DMS153 treated with DMSO at 0.1 percent for 48 hours (cell line): ENCODE measurements around the gene KIAA1328.

Experiments
- DNase-seq: peaks from one replicate; lab custom pipeline; 2025; ENCODE audit not compliant: unreplicated experiment; lab: John Stamatoyannopoulos, UW

The KIAA1328 gene

DNA sequence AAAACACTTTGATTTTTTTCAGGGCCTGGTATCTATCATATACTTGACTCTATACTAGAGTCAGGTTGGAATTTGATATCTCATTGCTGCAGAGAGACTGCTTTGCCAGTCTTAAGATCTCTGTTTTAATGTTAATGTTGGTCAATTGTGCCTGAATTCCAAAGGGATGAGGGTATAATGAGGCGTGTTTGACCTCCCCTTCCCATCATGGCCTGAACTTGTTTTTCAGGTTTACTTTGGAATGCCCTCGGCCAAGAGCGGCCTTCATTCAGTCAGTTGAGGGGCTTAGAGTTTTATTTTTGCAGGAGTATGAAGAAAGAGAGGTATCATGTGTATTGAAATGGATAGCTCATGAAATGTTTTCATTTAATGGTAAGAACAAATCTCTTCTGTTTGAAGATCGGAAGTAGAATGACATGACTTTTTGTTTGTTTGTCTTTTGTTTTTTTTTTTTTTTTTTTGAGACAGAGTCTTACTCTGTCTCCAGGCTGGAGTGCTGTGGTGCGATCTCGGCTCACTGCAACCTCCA lies 119.0 kb downstream of the KIAA1328 start:
- no peak for DNase-seq

DNA sequence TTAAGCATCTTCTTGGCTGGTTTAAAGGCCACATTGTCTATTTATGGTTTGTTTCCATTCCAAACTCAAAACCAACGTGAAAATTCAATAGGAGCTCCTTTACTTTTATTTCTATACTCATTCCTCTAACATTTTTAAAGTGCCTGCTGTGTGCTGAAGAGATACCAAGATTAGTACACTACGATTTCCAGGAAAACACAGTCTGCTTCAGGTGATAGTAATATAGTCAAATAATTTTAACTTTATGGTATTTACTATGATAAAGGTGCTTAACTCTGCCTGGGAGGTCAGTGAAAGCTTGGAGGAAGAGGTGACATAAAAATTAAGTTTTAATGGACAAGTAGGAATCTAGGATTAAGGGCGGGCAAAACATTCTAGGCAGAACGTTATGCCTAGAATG lies 121.4 kb downstream of the KIAA1328 start:
- no peak for DNase-seq

DNA sequence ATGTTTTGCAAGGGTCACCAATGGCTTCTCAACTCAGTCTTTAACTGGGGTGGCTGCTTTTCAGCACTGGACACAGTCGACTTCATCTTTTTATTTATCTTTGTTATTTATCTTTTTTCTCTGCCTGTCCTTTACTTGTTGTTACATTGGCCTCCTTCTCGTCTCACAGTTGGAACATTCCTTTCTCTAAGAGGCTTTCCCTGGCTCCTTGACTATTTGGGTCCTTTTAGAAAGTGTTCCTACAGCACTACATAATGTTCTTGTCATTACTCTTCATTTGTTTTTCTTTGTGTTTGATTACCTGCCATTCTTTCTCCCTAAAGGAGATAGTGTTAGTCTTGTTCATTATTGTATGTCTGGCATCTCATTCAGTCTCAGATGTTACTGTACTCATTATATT lies 122.0 kb downstream of the KIAA1328 start:
- DNase-seq: no peak

DNA sequence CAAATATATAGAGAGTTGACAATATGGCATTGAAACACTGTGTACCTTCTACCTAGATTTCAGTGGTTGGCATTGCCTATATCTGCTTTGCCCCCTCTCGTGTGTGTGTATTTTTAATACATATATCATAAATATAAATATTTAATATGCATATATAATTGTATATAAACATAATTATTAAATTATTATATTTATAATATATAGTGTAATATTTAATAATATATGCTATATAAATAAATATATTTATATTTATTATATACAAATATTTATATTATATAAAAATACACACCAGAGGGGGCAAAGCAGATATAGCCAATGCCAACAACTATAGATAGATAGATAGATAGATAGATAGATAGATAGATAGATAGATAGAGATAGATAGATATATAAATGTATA lies 124.1 kb downstream of the KIAA1328 start:
- DNase-seq: no peak

DNA sequence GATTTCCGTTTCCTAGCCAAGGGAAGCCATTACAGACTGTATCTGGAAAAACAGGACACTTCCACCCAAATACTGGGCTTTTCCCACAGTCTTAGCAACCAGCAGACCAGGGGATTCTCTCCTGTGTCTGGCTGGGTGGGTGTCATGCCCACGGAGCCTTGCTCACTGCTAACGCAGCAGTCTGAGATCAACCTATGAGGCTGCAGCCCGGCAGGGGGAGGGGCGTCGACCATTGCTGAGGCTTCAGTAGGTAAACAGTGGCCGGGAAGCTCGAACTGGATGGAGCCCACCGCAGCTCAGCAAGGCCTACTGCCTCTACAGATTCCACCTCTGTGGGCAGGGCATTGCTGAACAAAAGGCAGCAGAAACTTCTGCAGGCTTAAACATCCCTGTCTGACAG lies 131.1 kb downstream of the KIAA1328 start:
- DNase-seq: no peak

DNA sequence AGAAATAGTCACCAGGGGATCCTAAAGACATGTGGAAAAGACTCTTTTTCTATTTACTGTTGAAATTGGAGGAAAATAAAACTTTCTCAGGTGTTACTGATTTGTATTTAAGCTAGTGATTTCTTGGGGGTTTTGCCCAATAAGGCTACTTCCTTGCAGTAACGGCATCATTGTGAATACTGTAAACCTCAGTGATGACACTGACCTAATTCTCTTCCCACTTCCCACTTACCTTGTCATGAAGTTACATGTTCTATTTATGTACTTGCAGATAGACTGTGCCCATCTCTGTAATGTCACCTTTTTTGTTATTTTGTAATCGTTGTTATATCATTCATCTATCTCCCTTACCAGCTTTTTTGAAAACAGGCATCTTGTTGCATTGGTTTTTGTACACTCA lies 134.5 kb downstream of the KIAA1328 start:
- no peak for DNase-seq

DNA sequence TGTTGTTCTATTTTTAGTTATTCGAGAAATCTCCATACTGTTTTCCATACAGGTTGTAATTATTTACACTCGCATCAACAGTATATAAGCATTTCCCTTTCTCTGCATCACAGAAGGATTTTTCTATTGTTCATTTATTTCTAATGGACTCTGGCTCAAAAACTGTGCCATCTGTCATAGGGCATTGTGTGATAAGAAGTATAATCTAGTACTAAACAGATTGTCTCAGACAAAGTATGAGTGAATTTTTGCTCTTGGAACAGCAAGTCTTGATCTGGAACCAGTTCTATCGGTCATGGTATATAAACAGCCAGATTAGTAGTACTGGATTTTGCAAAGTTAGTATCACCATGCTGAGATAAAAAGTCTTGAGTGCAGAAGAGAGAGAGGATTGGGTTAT lies 145.8 kb downstream of the KIAA1328 start:
- DNase-seq: no peak

DNA sequence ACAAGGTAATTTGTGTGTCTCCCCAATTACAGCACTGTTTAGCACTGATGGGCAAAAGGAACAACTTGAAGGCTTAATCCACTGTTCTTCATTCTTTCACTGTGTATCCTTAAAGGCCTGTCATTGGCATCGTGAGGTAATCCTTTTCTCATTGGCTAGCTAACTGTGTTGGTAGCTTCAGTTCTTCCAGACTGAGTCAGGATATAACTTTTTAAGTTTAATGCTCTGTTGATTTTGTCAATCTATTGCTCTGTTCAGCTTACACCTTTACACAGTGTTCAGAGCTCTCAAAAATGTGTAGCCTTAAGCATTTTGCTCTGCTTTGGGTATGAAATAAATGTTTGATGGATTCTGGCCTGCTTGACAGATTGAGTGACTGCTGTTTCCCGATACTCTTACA lies 148.2 kb downstream of the KIAA1328 start:
- DNase-seq: no peak

DNA sequence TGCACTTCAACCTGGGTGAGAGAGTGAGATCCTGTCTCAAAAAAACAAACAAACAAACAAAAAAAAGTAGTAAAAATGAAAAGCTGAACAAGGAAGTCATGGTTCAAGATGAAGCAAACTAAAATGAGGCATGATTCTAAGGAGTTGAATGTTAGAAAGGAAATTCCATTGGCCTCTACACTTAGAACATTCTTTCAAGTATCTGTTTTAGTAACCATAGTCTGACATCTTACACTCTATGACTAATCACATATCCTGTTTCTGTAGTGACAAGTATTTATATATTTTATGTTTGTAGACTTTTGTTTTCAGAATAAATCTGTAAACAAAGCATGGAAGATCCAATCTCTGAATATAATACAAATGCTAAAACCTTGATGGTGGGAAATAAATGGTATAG lies 164.1 kb downstream of the KIAA1328 start:
- DNase-seq: no peak

DNA sequence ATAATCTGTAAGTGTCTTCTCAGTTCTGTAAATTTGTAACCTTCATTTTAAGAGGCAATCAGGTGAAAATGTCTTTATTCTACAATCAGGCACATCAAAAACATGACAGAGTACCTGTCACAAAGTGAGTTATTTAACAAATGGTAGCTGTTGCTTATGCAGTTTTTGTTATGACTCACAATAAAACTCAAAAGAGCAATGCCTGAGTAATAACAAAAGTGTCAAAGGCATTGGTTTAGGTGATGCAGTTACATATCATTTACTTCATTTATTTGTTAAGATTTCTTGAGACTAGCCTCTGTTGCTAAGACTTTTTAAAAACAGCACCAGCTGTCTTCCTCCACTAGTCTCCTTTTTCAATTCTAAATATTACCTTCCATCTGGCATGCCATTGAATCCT lies 177.8 kb downstream of the KIAA1328 start:
- no peak for DNase-seq

DNA sequence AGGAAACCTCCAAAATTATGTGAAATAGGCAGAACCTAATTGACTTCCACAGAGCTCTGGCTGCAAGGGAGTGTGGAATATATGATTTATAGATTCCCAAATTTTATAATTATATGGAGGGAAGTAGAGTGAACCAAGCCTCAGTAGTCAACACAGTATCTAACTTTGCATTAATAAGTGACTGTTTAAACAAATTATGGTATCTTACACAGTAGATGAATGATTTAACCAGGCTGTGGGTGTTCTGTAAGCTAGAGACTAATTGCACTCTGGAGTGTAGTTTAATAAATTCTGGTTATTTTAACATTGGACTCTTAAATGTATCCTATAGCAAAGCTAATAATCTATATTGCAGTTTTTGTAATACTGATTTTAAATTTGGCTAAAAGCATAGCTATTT lies 183.5 kb downstream of the KIAA1328 start:
- no peak for DNase-seq

DNA sequence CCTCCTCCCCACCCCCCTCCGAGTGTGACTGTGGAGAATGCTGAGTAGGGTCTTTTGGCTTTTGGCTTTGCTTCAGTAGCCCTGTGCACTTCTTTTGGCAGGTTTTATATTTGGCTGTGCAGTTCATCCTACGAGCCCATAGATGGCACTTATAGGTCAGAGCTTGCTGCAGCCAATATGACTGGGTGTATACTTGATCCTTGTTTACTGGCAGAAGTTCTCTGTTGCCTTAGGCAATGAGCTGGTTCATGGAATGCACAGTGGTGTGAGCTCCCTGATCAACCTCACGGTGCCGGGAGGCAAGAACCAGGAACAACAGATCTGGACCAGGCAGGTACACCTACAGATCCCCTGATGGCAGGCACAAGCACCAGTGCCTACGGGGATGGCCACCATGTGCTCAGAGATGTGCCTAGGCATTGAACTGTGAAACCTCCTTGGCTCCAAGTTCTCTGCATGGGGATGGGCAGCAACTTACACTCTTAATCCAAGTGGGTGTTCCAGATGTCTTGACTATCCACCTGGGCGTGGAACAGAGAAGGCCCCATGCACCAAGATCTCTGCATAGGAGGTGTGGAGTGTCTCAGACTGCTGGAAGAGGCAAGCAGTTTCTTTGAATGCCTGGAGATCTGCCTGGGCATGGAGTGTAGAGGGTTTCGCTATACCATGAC lies 190.4 kb downstream of the KIAA1328 start:
- no peak for DNase-seq

DNA sequence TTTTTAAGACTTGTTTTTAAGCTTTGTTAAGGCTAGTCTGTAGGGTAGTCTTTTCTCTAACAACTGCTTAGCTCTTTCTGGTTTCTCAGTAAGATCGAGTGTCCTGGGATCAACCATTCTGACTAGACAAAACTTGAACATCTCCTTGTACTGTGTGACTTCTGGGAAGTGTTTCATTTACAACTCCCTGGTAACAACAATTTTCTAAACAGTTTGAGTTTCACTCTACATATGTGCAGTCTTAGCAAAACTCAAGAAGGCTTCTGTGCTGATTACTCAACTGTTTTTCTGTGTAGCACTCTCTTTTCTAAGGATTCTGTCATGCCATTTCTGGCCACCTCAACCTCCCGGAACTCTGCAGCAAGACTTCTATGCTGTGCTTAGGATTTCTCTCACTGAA lies 204.5 kb downstream of the KIAA1328 start:
- DNase-seq: no peak

DNA sequence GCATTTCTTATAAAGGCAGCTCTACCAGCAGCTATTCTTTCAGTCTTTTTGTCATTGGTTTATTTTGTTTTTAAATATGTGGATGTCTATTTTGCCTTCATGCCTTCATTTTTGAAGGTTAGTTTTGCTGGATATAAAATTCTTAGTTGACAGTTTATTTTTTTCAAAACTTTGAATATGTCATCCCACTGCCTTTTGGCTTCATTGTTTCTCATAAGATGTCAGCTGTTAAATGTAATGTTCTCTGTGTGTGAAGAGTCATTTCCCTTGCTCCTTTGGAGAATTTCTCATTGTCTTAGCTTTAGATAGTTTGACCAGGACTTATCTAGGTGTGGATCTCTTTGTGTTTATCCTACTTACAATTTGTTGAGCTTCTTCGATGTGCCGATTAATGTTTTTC lies 213.5 kb downstream of the KIAA1328 start:
- DNase-seq: no peak

DNA sequence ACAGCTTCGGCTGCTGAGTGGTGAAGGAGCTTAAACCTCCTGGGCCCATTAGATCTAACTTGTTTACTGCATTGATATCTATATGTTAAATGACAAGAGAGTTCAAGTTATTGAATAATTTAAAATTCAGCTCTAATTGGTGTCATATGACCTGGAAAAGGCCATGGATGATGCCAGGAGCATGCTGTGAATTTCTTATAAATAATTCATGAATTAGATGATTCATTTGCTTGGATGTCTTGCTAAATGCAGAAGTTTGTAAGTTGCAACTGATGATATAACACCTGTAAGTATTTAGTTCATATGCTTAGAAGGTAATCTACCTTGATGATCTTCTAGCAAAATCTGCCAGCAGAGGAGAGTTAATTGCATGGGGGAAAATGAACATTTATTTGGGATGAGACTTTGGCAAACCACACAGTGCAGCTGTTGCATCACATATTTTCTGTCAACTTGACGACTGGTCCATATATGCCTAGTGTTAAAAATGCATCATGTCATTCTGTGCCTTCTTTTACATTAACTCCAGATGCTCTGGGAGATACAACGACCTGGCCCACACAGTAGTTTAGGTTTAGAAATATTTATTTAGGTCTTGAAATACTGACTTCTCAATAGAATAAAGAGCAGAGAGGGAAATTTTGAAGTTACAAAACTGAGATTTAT lies 226.3 kb downstream of the KIAA1328 start:
- no peak for DNase-seq

DNA sequence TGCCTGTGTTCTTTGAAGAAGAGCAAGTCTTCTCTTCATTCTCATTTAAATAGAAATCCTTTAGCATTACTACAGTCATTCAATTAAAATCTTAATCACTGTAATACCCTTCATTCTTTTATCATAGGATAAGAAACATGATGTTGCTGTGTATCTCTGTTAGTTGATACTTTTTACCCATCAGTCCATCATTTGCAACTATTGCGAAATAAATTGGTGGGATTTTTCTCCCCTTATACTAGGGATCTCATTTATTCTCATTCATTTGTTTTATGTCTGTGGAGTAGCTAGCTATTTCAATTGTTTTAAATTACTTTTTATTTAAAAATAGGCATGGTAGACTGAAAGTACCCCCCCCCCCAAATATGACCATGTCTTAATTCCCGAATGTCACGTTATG lies 235.3 kb downstream of the KIAA1328 start:
- DNase-seq: no peak

DNA sequence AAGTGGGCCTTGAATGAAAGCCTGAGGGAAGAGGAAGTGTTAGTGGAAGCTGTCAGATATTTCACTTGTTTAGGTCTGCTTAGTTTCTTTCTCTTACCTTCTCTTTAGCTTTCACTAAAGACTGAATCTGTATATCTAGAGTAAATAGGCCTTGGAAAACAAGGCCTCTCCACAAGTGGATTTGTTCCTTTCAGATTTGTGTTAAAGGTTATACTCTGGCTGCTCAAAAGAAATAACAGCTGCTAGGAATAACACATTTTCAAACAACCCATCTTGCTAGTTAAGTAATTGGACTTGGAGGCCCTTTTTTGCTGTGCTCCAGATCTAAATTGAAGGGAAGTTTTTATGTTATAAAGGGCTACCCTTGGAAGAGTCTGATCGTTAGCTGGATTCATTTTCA lies 236.3 kb downstream of the KIAA1328 start:
- DNase-seq: no peak

DNA sequence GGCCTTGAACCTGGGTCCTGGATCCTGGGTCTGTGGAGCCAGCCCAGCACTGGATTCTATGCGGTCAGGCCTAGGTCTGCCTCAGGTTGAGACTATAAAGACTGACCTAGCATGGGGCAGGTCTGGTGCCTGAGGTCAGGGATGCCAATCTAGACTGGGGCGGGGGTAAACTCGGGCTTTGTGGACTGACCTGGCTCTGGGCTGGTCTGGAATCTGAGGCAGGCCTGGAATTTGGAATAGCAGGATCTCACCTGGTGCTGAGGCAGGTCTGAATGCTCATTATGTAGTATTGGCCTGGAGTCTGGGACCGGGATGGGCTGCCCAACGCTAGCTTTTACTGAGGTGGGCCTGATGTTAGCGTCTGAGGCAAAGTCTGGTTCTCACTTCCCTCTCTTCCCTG lies 256.0 kb downstream of the KIAA1328 start:
- no peak for DNase-seq

DNA sequence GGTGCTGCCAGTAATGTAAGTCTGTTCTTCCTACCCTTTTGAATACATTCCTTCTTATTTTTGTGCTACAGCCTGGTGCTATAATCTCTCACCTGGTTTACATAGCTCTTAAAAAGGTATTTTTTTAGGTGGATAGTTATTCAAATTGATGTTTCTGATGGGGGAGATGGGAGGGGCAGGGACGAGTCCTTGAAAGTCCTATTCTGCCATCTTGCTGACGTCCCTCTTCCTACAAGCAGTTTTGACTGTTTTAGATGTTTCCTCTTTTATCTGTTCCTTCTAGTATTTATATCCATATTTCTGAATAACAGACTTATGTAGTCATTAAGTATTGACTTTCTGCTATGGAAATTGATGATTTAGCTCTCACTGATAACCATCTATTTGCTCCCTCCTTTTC lies 256.4 kb downstream of the KIAA1328 start:
- DNase-seq: no peak

DNA sequence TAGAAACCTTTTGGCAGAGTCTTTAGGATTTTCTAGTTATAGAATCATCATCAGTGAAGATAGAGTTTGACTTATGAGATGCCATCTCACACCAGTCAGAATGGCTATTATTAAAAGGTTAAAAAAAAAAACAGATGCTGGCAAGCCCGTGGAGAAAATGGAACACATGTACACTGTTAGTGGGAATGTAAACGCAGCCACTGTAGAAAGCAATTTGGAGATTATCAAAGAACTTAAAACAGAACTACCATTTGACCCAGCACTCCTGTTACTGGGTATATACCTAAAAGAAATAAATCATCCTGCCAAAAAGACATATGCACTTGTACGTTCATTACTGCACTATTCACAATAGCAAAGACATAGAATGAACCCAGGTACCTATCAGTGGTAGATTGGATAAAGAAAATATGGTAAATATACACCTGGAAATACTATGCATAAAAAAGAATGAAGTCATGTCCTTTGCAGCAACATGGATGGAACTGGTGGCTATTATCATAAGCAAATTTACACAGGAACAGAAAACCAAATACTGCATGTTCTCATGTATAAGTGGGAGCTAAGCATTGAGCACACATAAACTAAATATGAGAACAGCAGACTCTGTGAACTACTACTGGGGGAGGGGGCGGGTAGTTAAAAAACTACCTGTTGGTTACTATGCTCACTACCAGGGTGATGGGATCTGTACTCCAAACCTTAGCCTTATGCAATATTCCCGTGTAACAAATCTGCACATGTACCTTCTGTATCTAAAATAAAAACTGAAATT lies 279.0 kb downstream of the KIAA1328 start:
- peak; percentile 49 for DNase-seq

DNA sequence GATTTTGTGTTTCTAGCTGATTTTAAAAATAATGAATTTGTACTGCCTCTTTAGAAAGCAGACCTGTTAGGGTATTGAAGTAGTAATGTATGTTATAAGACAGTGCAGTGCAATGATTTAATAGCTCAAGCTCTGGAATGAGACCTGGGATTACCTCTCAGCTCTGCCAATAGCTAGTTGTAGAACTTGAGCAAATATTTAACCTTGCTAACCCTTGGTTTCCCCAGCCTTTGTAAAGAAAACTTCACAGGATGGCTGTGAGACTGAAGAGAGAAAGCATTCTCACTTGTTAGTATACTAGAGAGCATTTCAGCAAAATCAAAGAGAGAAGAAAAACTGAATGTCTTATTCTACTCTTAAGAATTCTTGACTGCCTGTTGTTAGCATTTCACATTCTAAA lies 293.9 kb downstream of the KIAA1328 start:
- no peak for DNase-seq

DNA sequence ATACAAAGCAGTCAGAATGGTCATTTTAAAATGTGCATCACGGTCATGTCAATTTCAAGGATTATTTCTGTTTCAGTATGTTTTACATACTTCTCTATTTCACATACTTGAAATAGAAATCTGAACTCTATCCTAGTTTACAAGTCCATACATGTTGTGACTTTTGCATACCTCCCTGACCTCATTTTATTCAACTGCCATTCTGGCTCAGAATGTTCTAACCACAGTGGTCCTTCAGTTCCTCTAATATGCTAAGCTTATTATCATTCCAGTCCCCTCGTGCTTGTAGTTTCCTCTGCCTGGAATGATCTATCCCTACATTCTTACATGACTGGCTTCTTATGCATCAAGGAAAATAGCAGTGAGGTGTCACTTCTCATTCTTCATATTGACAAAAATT lies 295.6 kb downstream of the KIAA1328 start:
- DNase-seq: no peak
